Measurements from ENCODE around the gene ATP2A3. TPM values are rescaled to one million over a fixed set of nuclear protein-coding genes. Genes with fewer than 3 reads are reported as not detected.

Gene ATP2A3
- total and polyA plus RNA-seq, 7 donors = 3.6 to 158 (median 12.7) TPM

DNA sequence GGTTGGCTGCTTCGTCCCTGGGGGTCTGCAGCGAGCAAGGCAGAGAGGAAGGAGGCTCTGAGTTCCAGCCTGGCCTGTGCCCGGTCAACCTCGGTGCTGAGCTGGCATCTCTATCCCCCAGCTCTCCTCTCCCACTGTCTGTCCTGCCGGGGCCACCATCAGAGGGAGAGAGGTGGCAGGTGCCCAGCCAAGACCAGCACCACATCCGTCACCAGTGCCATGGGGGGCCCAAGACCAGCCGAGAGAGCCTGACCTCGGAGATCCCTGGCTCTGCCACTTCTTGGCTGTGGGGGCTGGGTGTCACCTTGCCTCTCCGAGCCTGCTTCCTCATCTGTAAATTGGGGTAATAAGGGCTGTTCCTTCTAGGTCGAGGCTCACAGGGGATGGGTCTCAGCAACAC lies 47.4 kb downstream of the ATP2A3 start:
- DNase-seq = no peak
- intact Hi-C loops (cut with DNase I) = loop anchor here (10.0 kb wide), 1 partner anchor 182 kb away; no protein-coding TSS in a partner anchor
- Histone ChIP-seq H3K27me3 (no peaks in the 10 kb centered on the region), H3K9me3 (no peaks in the 10 kb centered on the region), H3K27ac (peak overlapping the region; percentile 22 to 75 (median 72)), H3K4me1 (peaks cover 0 to 28% (median 11%) of the 10 kb centered on the region in 4 donors), H3K36me3 (no peaks in the 10 kb centered on the region), H3K4me3 (no peak overlapping the region)
- 41 to 50% methylated on average over 10 of the region's 10 CpGs for WGBS, 2 donors
- TF ChIP-seq EP300 (IDR thresholded peaks at IDR 0.05) = no peak
- TF ChIP-seq, protein P1, sequence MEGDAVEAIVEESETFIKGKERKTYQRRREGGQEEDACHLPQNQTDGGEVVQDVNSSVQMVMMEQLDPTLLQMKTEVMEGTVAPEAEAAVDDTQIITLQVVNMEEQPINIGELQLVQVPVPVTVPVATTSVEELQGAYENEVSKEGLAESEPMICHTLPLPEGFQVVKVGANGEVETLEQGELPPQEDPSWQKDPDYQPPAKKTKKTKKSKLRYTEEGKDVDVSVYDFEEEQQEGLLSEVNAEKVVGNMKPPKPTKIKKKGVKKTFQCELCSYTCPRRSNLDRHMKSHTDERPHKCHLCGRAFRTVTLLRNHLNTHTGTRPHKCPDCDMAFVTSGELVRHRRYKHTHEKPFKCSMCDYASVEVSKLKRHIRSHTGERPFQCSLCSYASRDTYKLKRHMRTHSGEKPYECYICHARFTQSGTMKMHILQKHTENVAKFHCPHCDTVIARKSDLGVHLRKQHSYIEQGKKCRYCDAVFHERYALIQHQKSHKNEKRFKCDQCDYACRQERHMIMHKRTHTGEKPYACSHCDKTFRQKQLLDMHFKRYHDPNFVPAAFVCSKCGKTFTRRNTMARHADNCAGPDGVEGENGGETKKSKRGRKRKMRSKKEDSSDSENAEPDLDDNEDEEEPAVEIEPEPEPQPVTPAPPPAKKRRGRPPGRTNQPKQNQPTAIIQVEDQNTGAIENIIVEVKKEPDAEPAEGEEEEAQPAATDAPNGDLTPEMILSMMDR (IDR thresholded peaks at IDR 0.05) = no peak
- no peak for TF ChIP-seq POLR2AphosphoS5 (IDR thresholded peaks at IDR 0.05)
- TF ChIP-seq POLR2A (IDR thresholded peaks at IDR 0.05) = no peak

- TF ChIP-seq POLR2A (IDR thresholded peaks at IDR 0.05) = no peak
- TF ChIP-seq POLR2AphosphoS5 (IDR thresholded peaks at IDR 0.05) = peak in 2 of 4 donors; percentile 41 to 65
- Histone ChIP-seq H3K4me3 (peak within 1 kb of the TSS in 3 of 4 donors; percentile 4 to 37 (median 35)), H3K9me3 (no peaks in the 10 kb centered on the region), H3K27me3 (no peaks in the 10 kb centered on the region), H3K27ac (peak within 1 kb of the TSS; percentile 22 to 75 (median 72)), H3K4me1 (peaks cover 0 to 28% (median 11%) of the 10 kb centered on the region in 4 donors), H3K36me3 (no peaks in the 10 kb centered on the region)
- intact Hi-C loops (cut with DNase I) = loop anchor here (10.0 kb wide), 1 partner anchor 181 kb away; no protein-coding TSS in a partner anchor
- no peak for DNase-seq
- WGBS, 2 donors = 51 to 59% methylated on average over 28 of the region's 28 CpGs
These were observed 48.1 kb downstream of the ATP2A3 start, which contains the start of gene P2RX1 for GRCh38 chr17:3915995-3916696. P2RX1 (minus strand) TSS chr17:3916465; CDS start chr17:3916225, 240 bp downstream.

GRCh38 chr17:3915581-3915994 lies 48.6 kb downstream of the ATP2A3 start:
- H3K27ac ChIP-seq = peak overlapping the region in 3 of 4 donors; percentile 71 to 75 (median 73)
- H3K4me1 ChIP-seq = peaks cover 0 to 28% (median 11%) of the 10 kb centered on the region in 4 donors
- WGBS, 2 donors = 61 to 80% methylated on average over 13 of the region's 13 CpGs
- TF ChIP-seq POLR2AphosphoS5 (IDR thresholded peaks at IDR 0.05) = no peak
- TF ChIP-seq POLR2A (IDR thresholded peaks at IDR 0.05) = no peak
- no peak for TF ChIP-seq EP300 (IDR thresholded peaks at IDR 0.05)
- TF ChIP-seq, protein P1 (IDR thresholded peaks at IDR 0.05) = no peak
- intact Hi-C loops (cut with DNase I) = loop anchor here (10.0 kb wide), 1 partner anchor 181 kb away; no protein-coding TSS in a partner anchor
- no peak for DNase-seq
- no peaks in the 10 kb centered on the region for H3K36me3 ChIP-seq
- H3K9me3 ChIP-seq = no peaks in the 10 kb centered on the region
- no peaks in the 10 kb centered on the region for H3K27me3 ChIP-seq
- peak overlapping the region in 2 of 4 donors; percentile 35 to 37 for H3K4me3 ChIP-seq

DNA sequence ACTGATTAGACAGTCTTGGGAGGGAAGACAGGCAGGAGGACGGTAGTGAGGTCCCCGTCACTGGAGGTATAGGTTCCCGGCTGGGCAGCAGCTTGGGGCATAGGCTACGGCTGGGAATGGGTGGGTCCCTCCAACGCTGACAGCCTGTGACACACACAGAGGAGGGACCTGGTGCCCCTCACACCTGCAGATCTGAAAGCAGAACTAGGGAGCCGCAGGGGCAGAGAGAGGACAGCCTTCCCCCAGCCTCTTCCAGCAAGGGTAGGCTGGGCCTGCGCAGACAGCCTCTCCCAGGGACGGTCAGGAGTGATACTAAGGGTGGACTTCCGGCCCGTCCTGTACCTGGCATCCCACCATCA lies 49.9 kb downstream of the ATP2A3 start:
- no peaks in the 10 kb centered on the region for H3K36me3 ChIP-seq
- peak overlapping the region in 2 of 4 donors; percentile 35 to 37 for H3K4me3 ChIP-seq
- 62 to 74% methylated on average over 10 of the region's 10 CpGs for WGBS, 2 donors
- DNase-seq = no peak
- no peak for TF ChIP-seq POLR2A (IDR thresholded peaks at IDR 0.05)
- no peak for TF ChIP-seq EP300 (IDR thresholded peaks at IDR 0.05)
- no peak for TF ChIP-seq POLR2AphosphoS5 (IDR thresholded peaks at IDR 0.05)
- TF ChIP-seq, protein P1 (IDR thresholded peaks at IDR 0.05) = no peak
- H3K4me1 ChIP-seq = peaks cover 0 to 26% (median 11%) of the 10 kb centered on the region in 4 donors
- no peaks in the 10 kb centered on the region for H3K27me3 ChIP-seq
- intact Hi-C loops (cut with DNase I) = loop anchor here (10.0 kb wide), 1 partner anchor 179 kb away; no protein-coding TSS in a partner anchor
- peak overlapping the region; percentile 45 to 75 (median 60) for H3K27ac ChIP-seq
- H3K9me3 ChIP-seq = no peaks in the 10 kb centered on the region
